GM13977 (cell line): ENCODE data around the gene PAGE4.

ENCODE experiments used
- DNase-seq: peaks from one replicate; pipeline ENCODE4 v3.0.0; 2012; ENCODE audit warnings: low spot score
- CTCF ChIP-seq: IDR thresholded peaks from 2 replicates; pipeline ENCODE4 v1.5.1; 2012; ENCODE audit warnings: mild to moderate bottlenecking, control low read depth; ENCODE audit not compliant: insufficient read depth; ENCODE audit errors: extremely low read depth, missing control alignments
- in situ Hi-C: fragments of 300-500 bp; cut with MboI; formaldehyde crosslinking; loops from one replicate; pipeline ENCODE4 v1.12.0; 2022; ENCODE audit warnings: low sequenced_read_pairs, low pct_unique_long_range_greater_than_20kb, mixed read lengths, inconsistent platforms; ENCODE audit not compliant: unreplicated experiment

Gene PAGE4

GRCh38 chrX:49829016-49829415 is at the start of gene PAGE4:
Gene PAGE4 (plus strand): TSS chrX:49829303. CDS start chrX:49830429, 1,126 bp downstream.
- DNase-seq, result no peak
- in situ Hi-C loops, result no loop called here

GRCh38 chrX:49784747-49785280 is 44.3 kb upstream of the PAGE4 start:
- in situ Hi-C loops, result no loop called here
- DNase-seq, result no peak
- no peak for TF ChIP-seq CTCF

More at GRCh38 chrX:49829016-49829415, at the start of gene PAGE4:
- no peak for TF ChIP-seq CTCF

GRCh38 chrX:49792376-49792775 is 36.7 kb upstream of the PAGE4 start:
- no peak for TF ChIP-seq CTCF
- no peak for DNase-seq
- in situ Hi-C loops, result no loop called here

GRCh38 chrX:49793686-49794085 is 35.4 kb upstream of the PAGE4 start:
- no peak for TF ChIP-seq CTCF
- in situ Hi-C loops, result no loop called here
- no peak for DNase-seq

GRCh38 chrX:49799828-49800227 is 29.3 kb upstream of the PAGE4 start:
- TF ChIP-seq CTCF, result no peak
- in situ Hi-C loops, result no loop called here
- DNase-seq, result no peak

GRCh38 chrX:49809891-49810632 is 19.0 kb upstream of the PAGE4 start:
- in situ Hi-C loops, result no loop called here
- DNase-seq, result no peak
- no peak for TF ChIP-seq CTCF
